ENCODE data around the gene PPM1F.
"Not testable (repeated sequence)": the region's sequence is repeated elsewhere in the genome, so short reads cannot be mapped to it uniquely, and the experiment has no call there.

Gene PPM1F

GRCh38 chr22:21917959-21918261 lies 34.7 kb downstream of the PPM1F start:
- DNase-seq, result no peak

- no peak for DNase-seq
Measured at GRCh38 chr22:21917181-21917958, 35.3 kb downstream of the PPM1F start.

GRCh38 chr22:21916309-21916918 lies 36.2 kb downstream of the PPM1F start:
- DNase-seq, result no peak

- no peak for DNase-seq
Measured at GRCh38 chr22:21915624-21916308, 36.9 kb downstream of the PPM1F start.

GRCh38 chr22:21914033-21914642 lies 38.5 kb downstream of the PPM1F start:
- DNase-seq, result not testable (repeated sequence)

- not testable (repeated sequence) for DNase-seq
Measured at GRCh38 chr22:21910367-21910766, 42.3 kb downstream of the PPM1F start.

GRCh38 chr22:21909871-21910270 lies 42.8 kb downstream of the PPM1F start:
- no peak for DNase-seq

GRCh38 chr22:21907638-21908522 lies 44.8 kb downstream of the PPM1F start:
- DNase-seq, result no peak

GRCh38 chr22:21905234-21905633 lies 47.4 kb downstream of the PPM1F start:
- DNase-seq, result not testable (repeated sequence)

GRCh38 chr22:21904250-21904789 lies 48.3 kb downstream of the PPM1F start:
- DNase-seq, result no peak

GRCh38 chr22:21903283-21903682 lies 49.4 kb downstream of the PPM1F start:
- no peak for DNase-seq

- no peak for DNase-seq
Measured at GRCh38 chr22:21902296-21903087, 50.2 kb downstream of the PPM1F start.

GRCh38 chr22:21898354-21898896 lies 54.2 kb downstream of the PPM1F start:
- no peak for DNase-seq

- no peak for DNase-seq
Measured at GRCh38 chr22:21896951-21897513, 55.6 kb downstream of the PPM1F start.

GRCh38 chr22:21896275-21896674 lies 56.4 kb downstream of the PPM1F start:
- DNase-seq, result not testable (repeated sequence)

- DNase-seq, result no peak
Measured at GRCh38 chr22:21894799-21895198, 57.8 kb downstream of the PPM1F start.

GRCh38 chr22:21889251-21889990 lies 63.2 kb downstream of the PPM1F start:
- no peak for DNase-seq

- no peak for DNase-seq
Measured at GRCh38 chr22:21887841-21888240, 64.8 kb downstream of the PPM1F start.

GRCh38 chr22:21883930-21884329 lies 68.7 kb downstream of the PPM1F start:
- DNase-seq, result not testable (repeated sequence)

GRCh38 chr22:21882754-21883333 lies 69.8 kb downstream of the PPM1F start:
- not testable (repeated sequence) for DNase-seq

All from amniotic stem cell (primary cell).